K562 (cell line): Measurements from ENCODE around the gene ATXN7L1. TPM values are rescaled to one million over a fixed set of nuclear protein-coding genes. Genes with fewer than 3 reads are reported as not detected.

Experiments
- ATAC-seq: fragments of 200-7000 bp; cut with Tn5 transposase; 3 replicates; pipeline ENCODE4 v1.9.1; 2020; ENCODE audit warnings: moderate library complexity
- BruUV-seq: library from RNA; stranded (reverse); fragments of 400-500 nt; replicated peaks from 2 replicates; lab custom pipeline; 2021; lab: Mats Ljungman, UMichigan
- CTCF ChIA-PET: fragments of 300-600 bp; formaldehyde crosslinking; extraction: SDS; loops from one replicate; lab custom pipeline; 2021; ENCODE audit warnings: low intra/inter-chr PET ratio; lab: Yijun Ruan, JAX
- POLR2A ChIA-PET: fragments of 300-600, 350-650 bp; sonication (Branson Sonifier 250); formaldehyde crosslinking; extraction: SDS; loops from one replicate; lab custom pipeline; 2021; ENCODE audit warnings: antibody characterized with exemption, inconsistent platforms; lab: Yijun Ruan, JAX
- DNase-seq, 4 experiments: peaks; one replicate each; pipeline versions ENCODE4 v3.0.0 to v3.0.0-alpha.2; 2011 to 2018; ENCODE audit warnings: low spot score in 3 of 4, mixed read lengths in 3 of 4; ENCODE audit errors: extremely low read depth in 1 of 4
- FAIRE-seq: peaks from 2 replicates; lab custom pipeline; 2011; peaks lifted over from hg19 to GRCh38; lab: Jason Lieb, UNC
- H2AFZ ChIP-seq: 2 replicates; pipeline ENCODE4 v1.6.0; 2011; ENCODE audit warnings: low read depth, low read length, control low read depth, inconsistent platforms
- H3K27ac ChIP-seq: fragments of 200-600 bp; 3 replicates; pipeline ENCODE4 v1.8.0; 2011; ENCODE audit warnings: low read depth, mild to moderate bottlenecking, control low read depth, inconsistent platforms, low read length, moderate library complexity, mixed read lengths; ENCODE audit errors: extremely low read depth
- H3K27me3 ChIP-seq, 2 experiments: fragments of 300-600 bp in 1 of 2; 2 replicates in 1 of 2; 3 replicates in 1 of 2; pipeline versions ENCODE4 v1.6.0 to v1.8.0; 2011; ENCODE audit warnings: inconsistent platforms in 2 of 2, low read length in 2 of 2, mild to moderate bottlenecking in 1 of 2, mixed read lengths in 1 of 2, moderate library complexity in 1 of 2; ENCODE audit not compliant: control insufficient read depth in 2 of 2, insufficient read depth in 2 of 2
- H3K36me3 ChIP-seq: fragments of 300-600 bp; 3 replicates; pipeline ENCODE4 v1.8.0; 2011; ENCODE audit warnings: mild to moderate bottlenecking, low read length, inconsistent platforms; ENCODE audit not compliant: control insufficient read depth, insufficient read depth
- H3K4me1 ChIP-seq, 2 experiments: fragments of 200-600 bp in 1 of 2; replicated peaks in 1 of 2; 2 replicates in 1 of 2; 3 replicates in 1 of 2; pipeline versions ENCODE4 v1.5.1 to v1.8.0; 2011; ENCODE audit warnings: inconsistent platforms in 2 of 2, low read length in 2 of 2, mild to moderate bottlenecking in 1 of 2, mixed read lengths in 1 of 2, moderate library complexity in 1 of 2; ENCODE audit not compliant: control insufficient read depth in 2 of 2, insufficient read depth in 2 of 2
- H3K4me2 ChIP-seq: 2 replicates; pipeline ENCODE4 v1.6.1; 2011; ENCODE audit warnings: low read length, control low read depth, inconsistent platforms, mixed read lengths; ENCODE audit not compliant: insufficient read depth
- H3K4me3 ChIP-seq: fragments of 200-600 bp; sonication (generic), shearing (Covaris generic); 2 replicates; pipeline ENCODE4 v1.5.1; 2016; ENCODE audit warnings: control low read depth, inconsistent platforms
- H3K79me2 ChIP-seq: fragments of 200-600 bp; 3 replicates; pipeline ENCODE4 v1.8.0; 2011; ENCODE audit warnings: low read length, inconsistent platforms; ENCODE audit not compliant: control insufficient read depth, insufficient read depth
- H3K9ac ChIP-seq, 2 experiments: 2 replicates each; pipeline versions ENCODE4 v1.6.0 to v1.6.1; 2011; ENCODE audit warnings: low read depth in 2 of 2, low read length in 2 of 2, control low read depth in 1 of 2, inconsistent platforms in 1 of 2, mild to moderate bottlenecking in 1 of 2, mixed read lengths in 1 of 2; ENCODE audit not compliant: insufficient read depth in 1 of 2
- H3K9me1 ChIP-seq: one replicate; pipeline ENCODE4 v1.6.0; 2011; ENCODE audit warnings: inconsistent platforms, mild to moderate bottlenecking, low read length, moderate library complexity; ENCODE audit not compliant: control insufficient read depth, insufficient read depth
- H3K9me3 ChIP-seq: replicated peaks from 2 replicates; pipeline ENCODE4 v1.5.1; 2011; ENCODE audit warnings: low read depth, low read length, inconsistent platforms; ENCODE audit not compliant: control insufficient read depth, insufficient read depth
- H4K20me1 ChIP-seq: replicated peaks from 2 replicates; pipeline ENCODE4 v1.6.1; 2011; ENCODE audit warnings: low read length, inconsistent platforms, mixed read lengths; ENCODE audit not compliant: control insufficient read depth, insufficient read depth
- BCL6 ChIP-seq: fragments of 250-450 bp; sonication (Bioruptor Pico); IDR thresholded peaks from 2 replicates; pipeline ENCODE4 v1.4.0; 2020
- MXI1 ChIP-seq: IDR thresholded peaks from 2 replicates; pipeline ENCODE4 v1.6.1; 2011; ENCODE audit warnings: low read depth, mild to moderate bottlenecking, improper control_type of control experiment, low read length
- NBN ChIP-seq: fragments of 450-650 bp; IDR thresholded peaks from 2 replicates; pipeline ENCODE4 v1.6.1; 2016; ENCODE audit warnings: low read depth, mild to moderate bottlenecking
- NCOA1 ChIP-seq: fragments of 450-650 bp; IDR thresholded peaks from 2 replicates; pipeline ENCODE4 v1.6.1; 2016; ENCODE audit warnings: low read depth
- PHB ChIP-seq: fragments of 250-450 bp; sonication (Bioruptor Pico); IDR thresholded peaks from 2 replicates; pipeline ENCODE4 v1.5.0; 2021
- RB1 ChIP-seq: fragments of 450-650 bp; IDR thresholded peaks from 2 replicates; pipeline ENCODE4 v1.6.1; 2017; ENCODE audit warnings: low read depth, mild to moderate bottlenecking
- SIRT6 ChIP-seq: IDR thresholded peaks from one replicate; pipeline ENCODE4 v1.6.1; 2012; ENCODE audit warnings: low read depth, mild to moderate bottlenecking, control low read depth, inconsistent platforms, low read length, moderate library complexity
- SMARCA4 ChIP-seq: fragments of 450-650 bp; IDR thresholded peaks from 2 replicates; pipeline ENCODE4 v1.6.1; 2016
- ZNF57 ChIP-seq: fragments of 450-650 bp; formaldehyde crosslinking; IDR thresholded peaks from 2 replicates; pipeline ENCODE4 v1.4.0; 2020; ENCODE audit warnings: mild to moderate bottlenecking, moderate library complexity
- ZNF785 ChIP-seq: fragments of 250-450 bp; sonication (Bioruptor Pico); IDR thresholded peaks from 2 replicates; pipeline ENCODE4 v1.4.0; 2020; ENCODE audit warnings: mild to moderate bottlenecking
- WGBS: fragments of 100-300 bp; shearing (Covaris generic); methylation state at CpG from one replicate; pipeline ENCODE4 v1.1.6; 2016; ENCODE audit warnings: low coverage, mixed read lengths; ENCODE audit not compliant: insufficient coverage; ENCODE audit errors: missing lambda C conversion rate; 5-methylcytosine and 5-hydroxymethylcytosine counted together
- in situ Hi-C: fragments of 300-500 bp; cut with MboI; formaldehyde crosslinking; loops from 4 replicates; pipeline ENCODE4 v1.15.0; 2018; ENCODE audit warnings: inconsistent platforms, mixed read lengths
- intact Hi-C: fragments of 100-400 bp; cut with micrococcal nuclease; formaldehyde crosslinking; loops from 2 replicates; pipeline ENCODE4 v1.14.2; 2022
- polyA plus RNA-seq, 8 experiments: library from polyadenylated mRNA; depleted of rRNA in 4 of 8; stranded (reverse) in 5 of 8; unstranded in 3 of 8; fragments of >200 nt; fragmentation: Nextera tagmentation in 2 of 8; fragmentation: Illumina TruSeq in 1 of 8; extraction: Ambion mirVana in 2 of 8; extraction: Trizol in 1 of 8; gene quantifications; 2 replicates each; pipeline versions ENCODE4 v1.2.1 to v1.2.3, GENCODE V29; 2011 to 2014; ENCODE audit warnings: inconsistent platforms in 1 of 8, missing spikeins in 1 of 8
- total RNA-seq, 7 experiments: library from RNA; depleted of rRNA in 6 of 7; stranded (reverse); fragments of >200 nt in 6 of 7; fragmentation: Illumina TruSeq in 2 of 7; extraction: Trizol in 2 of 7; gene quantifications; 2 replicates each; pipeline versions ENCODE4 v1.2.1 to v1.2.3, GENCODE V29; 2011 to 2021; ENCODE audit warnings: low replicate concordance in 1 of 7
- TF ChIP-seq, protein P1 (sequence below): fragments of 250-450 bp; sonication (Bioruptor Pico); IDR thresholded peaks from 2 replicates; pipeline ENCODE4 v1.8.0; 2022; ENCODE audit warnings: inconsistent platforms, mild to moderate bottlenecking, moderate library complexity, borderline replicate concordance
- TF ChIP-seq, protein P2 (sequence below), 2 experiments: fragments of 450-650 bp; IDR thresholded peaks; 2 replicates each; pipeline ENCODE4 v1.6.1; 2016; ENCODE audit warnings: mild to moderate bottlenecking in 2 of 2, borderline replicate concordance in 1 of 2, low read depth in 1 of 2, moderate library complexity in 1 of 2
- TF ChIP-seq, protein P3 (sequence below): sonication (generic); formaldehyde crosslinking; IDR thresholded peaks from 2 replicates; pipeline ENCODE4 v1.8.1; 2022; ENCODE audit warnings: missing genetic modification reagents

ATXN7L1 gene
- total and polyA plus RNA-seq, 9 of the 15 experiments (the other 6 are each of a cell fraction or from before 2014, with no cell fraction given): 6.6 to 13.7 (median 10.7) TPM

DNA sequence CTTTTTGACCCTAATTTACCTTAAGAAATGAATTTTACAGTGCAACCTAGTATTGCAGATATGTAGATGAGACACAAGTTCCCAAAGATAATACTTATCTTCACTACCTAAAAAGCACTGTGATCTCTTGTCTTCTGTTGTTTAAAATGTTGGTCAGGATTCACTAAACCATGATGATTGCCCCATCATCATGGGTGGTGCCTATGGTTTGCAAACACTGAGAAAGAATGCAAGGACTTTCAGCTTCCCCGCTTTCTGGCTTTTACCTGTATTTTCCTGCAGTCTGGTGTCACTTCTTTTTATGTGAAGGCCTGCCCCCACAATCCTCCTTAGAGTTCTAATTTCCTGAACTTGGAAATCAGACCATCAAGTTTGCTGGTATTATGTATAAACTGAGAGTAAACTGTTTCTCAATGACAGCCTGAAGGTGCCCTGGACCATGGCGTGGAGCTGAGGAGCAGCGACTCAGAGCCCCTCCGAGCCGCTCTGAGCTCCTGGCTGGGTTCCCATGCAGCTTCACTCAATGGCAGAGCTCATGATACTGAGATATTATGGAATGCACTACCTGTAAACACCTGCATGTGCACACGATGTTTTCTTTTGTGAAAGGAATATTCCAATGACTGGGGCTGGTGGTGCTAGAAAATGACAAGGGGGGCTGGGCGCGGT, 176.7 kb downstream of the ATXN7L1 start:
- no peak for DNase-seq
- Histone ChIP-seq H2AFZ (no peak overlapping the region), H3K4me1 (no peaks in the 10 kb centered on the region), H3K9me1 (no peaks in the 10 kb centered on the region), H3K27ac (no peak overlapping the region), H3K4me3 (no peak overlapping the region), H3K9ac (no peak overlapping the region), H3K36me3 (no peaks in the 10 kb centered on the region), H3K9me3 (no peaks in the 10 kb centered on the region), H3K4me2 (no peak overlapping the region), H3K79me2 (no peaks in the 10 kb centered on the region), H4K20me1 (no peaks in the 10 kb centered on the region), H3K27me3 (peaks cover 13 to 15% of the 10 kb centered on the region in 2 experiments; a peak in 4 of 5 replicates)
- in situ Hi-C loops (no loop called here), intact Hi-C loops (no loop called here)
- 26% methylated on average over 8 of the region's 8 CpGs for WGBS
- no peak for TF ChIP-seq RB1
- no peak for TF ChIP-seq ZNF785 (CRISPR knock-in tag)
- no peak for TF ChIP-seq NBN
- no peak for TF ChIP-seq BCL6 (CRISPR knock-in tag)
- no peak for TF ChIP-seq SMARCA4
- TF ChIP-seq ZNF57 (CRISPR knock-in tag): no peak
- TF ChIP-seq NCOA1: no peak
- TF ChIP-seq PHB (CRISPR knock-in tag): no peak
- TF ChIP-seq, protein P1, sequence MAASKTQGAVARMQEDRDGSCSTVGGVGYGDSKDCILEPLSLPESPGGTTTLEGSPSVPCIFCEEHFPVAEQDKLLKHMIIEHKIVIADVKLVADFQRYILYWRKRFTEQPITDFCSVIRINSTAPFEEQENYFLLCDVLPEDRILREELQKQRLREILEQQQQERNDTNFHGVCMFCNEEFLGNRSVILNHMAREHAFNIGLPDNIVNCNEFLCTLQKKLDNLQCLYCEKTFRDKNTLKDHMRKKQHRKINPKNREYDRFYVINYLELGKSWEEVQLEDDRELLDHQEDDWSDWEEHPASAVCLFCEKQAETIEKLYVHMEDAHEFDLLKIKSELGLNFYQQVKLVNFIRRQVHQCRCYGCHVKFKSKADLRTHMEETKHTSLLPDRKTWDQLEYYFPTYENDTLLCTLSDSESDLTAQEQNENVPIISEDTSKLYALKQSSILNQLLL (CRISPR knock-in tag): no peak
- TF ChIP-seq MXI1: no peak
- TF ChIP-seq SIRT6: no peak
- TF ChIP-seq, protein P2, sequence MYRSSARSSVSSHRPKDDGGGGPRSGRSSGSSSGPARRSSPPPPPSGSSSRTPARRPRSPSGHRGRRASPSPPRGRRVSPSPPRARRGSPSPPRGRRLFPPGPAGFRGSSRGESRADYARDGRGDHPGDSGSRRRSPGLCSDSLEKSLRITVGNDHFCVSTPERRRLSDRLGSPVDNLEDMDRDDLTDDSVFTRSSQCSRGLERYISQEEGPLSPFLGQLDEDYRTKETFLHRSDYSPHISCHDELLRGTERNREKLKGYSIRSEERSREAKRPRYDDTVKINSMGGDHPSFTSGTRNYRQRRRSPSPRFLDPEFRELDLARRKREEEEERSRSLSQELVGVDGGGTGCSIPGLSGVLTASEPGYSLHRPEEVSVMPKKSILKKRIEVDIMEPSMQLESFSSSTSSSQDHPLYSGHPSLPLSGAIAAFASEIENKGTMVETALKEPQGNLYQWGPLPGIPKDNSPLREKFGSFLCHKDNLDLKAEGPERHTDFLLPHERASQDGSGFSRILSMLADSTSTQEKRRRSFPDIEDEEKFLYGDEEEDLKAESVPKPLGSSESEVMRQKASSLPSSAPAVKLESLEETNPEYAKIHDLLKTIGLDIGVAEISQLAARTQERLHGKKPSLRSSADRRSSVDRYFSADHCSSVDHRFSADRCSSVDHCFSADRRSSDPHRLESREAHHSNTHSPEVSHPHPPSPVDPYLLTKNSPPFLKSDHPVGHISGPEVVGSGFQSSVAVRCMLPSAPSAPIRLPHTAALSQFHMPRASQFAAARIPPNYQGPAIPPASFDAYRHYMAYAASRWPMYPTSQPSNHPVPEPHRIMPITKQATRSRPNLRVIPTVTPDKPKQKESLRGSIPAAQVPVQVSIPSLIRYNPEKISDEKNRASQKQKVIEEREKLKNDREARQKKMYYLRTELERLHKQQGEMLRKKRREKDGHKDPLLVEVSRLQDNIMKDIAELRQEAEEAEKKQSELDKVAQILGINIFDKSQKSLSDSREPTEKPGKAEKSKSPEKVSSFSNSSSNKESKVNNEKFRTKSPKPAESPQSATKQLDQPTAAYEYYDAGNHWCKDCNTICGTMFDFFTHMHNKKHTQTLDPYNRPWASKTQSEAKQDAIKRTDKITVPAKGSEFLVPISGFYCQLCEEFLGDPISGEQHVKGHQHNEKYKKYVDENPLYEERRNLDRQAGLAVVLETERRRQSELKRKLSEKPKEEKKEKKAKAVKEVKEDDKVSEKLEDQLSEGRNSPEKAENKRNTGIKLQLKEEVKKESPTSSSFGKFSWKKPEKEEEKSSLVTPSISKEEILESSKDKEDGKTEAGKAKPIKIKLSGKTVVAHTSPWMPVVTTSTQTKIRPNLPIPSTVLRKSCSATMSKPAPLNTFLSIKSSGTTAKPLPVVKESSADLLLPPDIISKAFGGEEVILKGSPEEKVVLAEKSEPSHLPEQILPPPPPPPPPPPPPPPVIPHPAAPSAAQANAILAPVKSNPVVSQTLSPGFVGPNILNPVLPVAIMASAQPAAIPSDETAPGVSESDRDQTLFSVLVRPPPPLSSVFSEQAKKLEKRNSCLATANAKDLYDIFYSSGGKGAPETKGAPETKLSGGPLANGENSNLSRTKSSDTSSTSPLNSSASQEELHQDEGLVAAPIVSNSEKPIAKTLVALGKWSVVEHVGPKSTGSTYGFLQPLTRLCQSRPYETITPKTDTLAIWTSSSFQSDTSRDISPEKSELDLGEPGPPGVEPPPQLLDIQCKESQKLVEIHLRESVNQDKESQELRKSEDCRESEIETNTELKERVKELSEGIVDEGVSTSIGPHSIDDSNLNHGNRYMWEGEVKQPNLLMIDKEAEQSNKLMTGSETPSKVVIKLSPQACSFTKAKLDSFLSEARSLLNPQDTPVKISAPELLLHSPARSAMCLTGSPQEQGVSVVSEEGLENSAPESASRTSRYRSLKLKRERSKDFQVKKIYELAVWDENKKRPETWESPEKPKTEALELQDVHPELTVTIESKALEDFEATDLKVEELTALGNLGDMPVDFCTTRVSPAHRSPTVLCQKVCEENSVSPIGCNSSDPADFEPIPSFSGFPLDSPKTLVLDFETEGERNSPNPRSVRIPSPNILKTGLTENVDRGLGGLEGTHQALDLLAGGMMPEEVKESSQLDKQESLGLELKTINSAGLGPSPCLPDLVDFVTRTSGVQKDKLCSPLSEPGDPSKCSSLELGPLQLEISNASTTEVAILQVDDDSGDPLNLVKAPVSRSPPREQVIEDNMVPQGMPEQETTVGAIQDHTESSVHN (IDR thresholded peaks at IDR 0.05; ENCODE audit: borderline replicate concordance in 1 of 2, low read depth in 1 of 2): no peak
- TF ChIP-seq, protein P3, sequence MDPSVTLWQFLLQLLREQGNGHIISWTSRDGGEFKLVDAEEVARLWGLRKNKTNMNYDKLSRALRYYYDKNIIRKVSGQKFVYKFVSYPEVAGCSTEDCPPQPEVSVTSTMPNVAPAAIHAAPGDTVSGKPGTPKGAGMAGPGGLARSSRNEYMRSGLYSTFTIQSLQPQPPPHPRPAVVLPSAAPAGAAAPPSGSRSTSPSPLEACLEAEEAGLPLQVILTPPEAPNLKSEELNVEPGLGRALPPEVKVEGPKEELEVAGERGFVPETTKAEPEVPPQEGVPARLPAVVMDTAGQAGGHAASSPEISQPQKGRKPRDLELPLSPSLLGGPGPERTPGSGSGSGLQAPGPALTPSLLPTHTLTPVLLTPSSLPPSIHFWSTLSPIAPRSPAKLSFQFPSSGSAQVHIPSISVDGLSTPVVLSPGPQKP (CRISPR knock-in tag): no peak
- no peak for ATAC-seq
- no peak for FAIRE-seq
- CTCF ChIA-PET: no interaction called here
- BruUV-seq: no TSS peak
- POLR2A ChIA-PET: interaction anchor here (1.1 to 1.2 kb wide), 2 partner anchors 14 to 23 kb away, joined by 3 read pairs; no protein-coding TSS in a partner anchor
